HL-60 (cell line): ENCODE measurements around the gene AIF1.

Experiments
- DNase-seq, 2 experiments: peaks; one replicate each; pipeline ENCODE4 v3.0.0-alpha.2; 2010 to 2020; ENCODE audit warnings: low read depth in 1 of 2, low spot score in 1 of 2
- H3K27ac ChIP-seq: fragments of 250-450 bp; sonication (Bioruptor Pico); replicated peaks from 2 replicates; pipeline ENCODE4 v1.5.1; 2020; ENCODE audit warnings: mild to moderate bottlenecking, moderate library complexity
- H3K27me3 ChIP-seq: fragments of 250-450 bp; sonication (Bioruptor Pico); 2 replicates; pipeline ENCODE4 v1.5.1; 2021; ENCODE audit warnings: mild to moderate bottlenecking, moderate library complexity; ENCODE audit not compliant: insufficient read depth, poor library complexity, severe bottlenecking
- H3K4me3 ChIP-seq: replicated peaks from 2 replicates; pipeline ENCODE4 v1.5.1; 2011; ENCODE audit warnings: mild to moderate bottlenecking, control low read depth, low read length; ENCODE audit not compliant: insufficient read depth
- GABPA ChIP-seq: IDR thresholded peaks from 2 replicates; pipeline ENCODE4 v1.6.1; 2012; ENCODE audit warnings: low read depth
- POLR2AphosphoS5 ChIP-seq: IDR thresholded peaks from 2 replicates; pipeline ENCODE4 v1.6.1; 2012; ENCODE audit warnings: low read depth
- REST ChIP-seq: IDR thresholded peaks from 2 replicates; pipeline ENCODE4 v1.6.1; 2012; ENCODE audit warnings: low read depth; ENCODE audit not compliant: insufficient replicate concordance
- SPI1 ChIP-seq: IDR thresholded peaks from 2 replicates; pipeline ENCODE4 v1.6.1; 2012; ENCODE audit warnings: low read depth, mild to moderate bottlenecking, borderline replicate concordance
- TF ChIP-seq, protein P1 (sequence below): IDR thresholded peaks from one replicate; pipeline ENCODE4 v1.5.1; 2011; ENCODE audit warnings: low read length, control low read depth, inconsistent platforms; ENCODE audit not compliant: insufficient read depth

AIF1 gene

GRCh38 chr6:31630177-31630934 lies 15.3 kb downstream of the AIF1 start:
- TF ChIP-seq, protein P1, sequence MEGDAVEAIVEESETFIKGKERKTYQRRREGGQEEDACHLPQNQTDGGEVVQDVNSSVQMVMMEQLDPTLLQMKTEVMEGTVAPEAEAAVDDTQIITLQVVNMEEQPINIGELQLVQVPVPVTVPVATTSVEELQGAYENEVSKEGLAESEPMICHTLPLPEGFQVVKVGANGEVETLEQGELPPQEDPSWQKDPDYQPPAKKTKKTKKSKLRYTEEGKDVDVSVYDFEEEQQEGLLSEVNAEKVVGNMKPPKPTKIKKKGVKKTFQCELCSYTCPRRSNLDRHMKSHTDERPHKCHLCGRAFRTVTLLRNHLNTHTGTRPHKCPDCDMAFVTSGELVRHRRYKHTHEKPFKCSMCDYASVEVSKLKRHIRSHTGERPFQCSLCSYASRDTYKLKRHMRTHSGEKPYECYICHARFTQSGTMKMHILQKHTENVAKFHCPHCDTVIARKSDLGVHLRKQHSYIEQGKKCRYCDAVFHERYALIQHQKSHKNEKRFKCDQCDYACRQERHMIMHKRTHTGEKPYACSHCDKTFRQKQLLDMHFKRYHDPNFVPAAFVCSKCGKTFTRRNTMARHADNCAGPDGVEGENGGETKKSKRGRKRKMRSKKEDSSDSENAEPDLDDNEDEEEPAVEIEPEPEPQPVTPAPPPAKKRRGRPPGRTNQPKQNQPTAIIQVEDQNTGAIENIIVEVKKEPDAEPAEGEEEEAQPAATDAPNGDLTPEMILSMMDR = no peak
- 0 out of 2 replicates have a peak, but pooled peaks have one; percentile 16 for TF ChIP-seq POLR2AphosphoS5
- Histone ChIP-seq H3K27ac (no peak overlapping the region), H3K27me3 (no peaks in the 10 kb centered on the region), H3K4me3 (no peak overlapping the region)
- DNase-seq = no peak

GRCh38 chr6:31631209-31631608 lies 16.2 kb downstream of the AIF1 start:
- Histone ChIP-seq H3K4me3 (no peak overlapping the region), H3K27ac (no peak overlapping the region), H3K27me3 (no peaks in the 10 kb centered on the region)
- DNase-seq = no peak
- TF ChIP-seq POLR2AphosphoS5 (no peak), GABPA (no peak), SPI1 (no peak), REST (no peak)
- TF ChIP-seq, protein P1 = no peak

GRCh38 chr6:31631681-31632278 lies 16.7 kb downstream of the AIF1 start:
- Histone ChIP-seq H3K4me3 (no peak overlapping the region), H3K27me3 (no peaks in the 10 kb centered on the region), H3K27ac (no peak overlapping the region)
- TF ChIP-seq, protein P1 = no peak
- no peak for TF ChIP-seq POLR2AphosphoS5
- no peak for TF ChIP-seq GABPA
- no peak for TF ChIP-seq SPI1
- no peak for TF ChIP-seq REST
- DNase-seq = no peak
